22Rv1 (cell line): Measurements from ENCODE around the gene SKOR1.

ENCODE experiments used
- CTCF ChIP-seq: fragments of 450-650 bp; IDR thresholded peaks from 2 replicates; pipeline ENCODE4 v1.5.1; 2017; ENCODE audit warnings: mild to moderate bottlenecking
- ZFX ChIP-seq: fragments of 450-650 bp; IDR thresholded peaks from 2 replicates; pipeline ENCODE4 v1.6.1; 2017; ENCODE audit warnings: antibody characterized with exemption, borderline replicate concordance

- TF ChIP-seq CTCF (no peak), ZFX (no peak)
Measured at GRCh38 chr15:67784090-67784781, 41.1 kb upstream of the SKOR1 start.
